Lower leg skin (tissue), 3 donors: Measurements from ENCODE around the gene VSIG10L.

Experiments used
- CTCF ChIP-seq, 3 donors: fragments of 450-650 bp; IDR thresholded peaks; one replicate each; pipeline ENCODE4 v1.5.1; 2016; ENCODE audit warnings: antibody characterized with exemption in 3 of 3, mild to moderate bottlenecking in 3 of 3, moderate library complexity in 2 of 3
- POLR2A ChIP-seq, 2 donors: fragments of 450-650 bp; IDR thresholded peaks; one replicate each; pipeline ENCODE4 v1.6.1; 2016 to 2017; ENCODE audit warnings: antibody characterized with exemption in 2 of 2, mild to moderate bottlenecking in 1 of 2, moderate library complexity in 1 of 2

- no peak for TF ChIP-seq CTCF (IDR thresholded peaks at IDR 0.05)
- no peak for TF ChIP-seq POLR2A (IDR thresholded peaks at IDR 0.05)
Measured at GRCh38 chr19:51370230-51370629, 28.3 kb upstream of the VSIG10L start.
